Measurements from ENCODE around the gene HHIPL2. TPM values are rescaled to one million over a fixed set of nuclear protein-coding genes. Genes with fewer than 3 reads are reported as not detected.

The HHIPL2 gene
- total RNA-seq (under 1 TPM in 3 of 6 donors, not detected in 3; 0.06 to 0.46 (median 0.28) TPM), polyA plus RNA-seq (1 to 10 TPM in 1 of 2 donors, under 1 TPM in 1; 0.46 to 1.3 TPM)

DNA sequence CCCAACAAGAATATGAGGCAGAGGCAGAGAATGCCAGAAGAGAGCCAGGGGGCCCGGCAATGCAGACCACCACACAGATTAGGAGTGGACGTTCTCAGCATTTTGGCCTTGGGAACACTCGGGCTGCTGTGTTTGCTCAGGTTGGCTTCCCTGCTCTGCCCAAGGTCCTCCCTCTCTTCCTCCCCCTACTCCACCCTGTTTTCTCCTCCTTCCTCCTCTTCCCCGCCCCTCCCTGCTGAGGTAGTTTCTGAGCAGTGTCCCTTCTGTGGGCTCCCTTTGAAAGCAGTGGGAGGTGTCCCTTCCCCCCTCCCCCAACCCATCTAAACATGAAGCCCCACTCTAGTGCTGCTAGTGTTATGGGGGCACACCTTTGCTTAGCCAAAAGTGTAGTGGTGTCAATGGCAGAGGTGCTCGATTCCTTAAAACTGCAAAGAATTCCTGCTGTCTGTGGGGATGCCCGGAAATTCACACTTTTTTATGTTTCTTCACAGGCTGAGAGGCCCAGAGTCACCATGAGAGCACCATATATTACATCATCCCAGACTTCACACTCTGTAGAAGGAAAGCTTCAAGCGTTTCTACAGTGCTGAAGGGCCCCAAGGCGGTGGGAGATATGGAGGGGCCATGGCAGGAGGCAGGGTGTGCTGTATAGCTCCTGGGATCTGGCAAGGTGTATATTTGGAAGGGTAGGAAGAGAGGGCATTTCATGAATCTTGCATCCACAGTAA is at the start of gene HHIPL2:
Gene HHIPL2, minus strand, starts transcription at position 161 of the 728 bp plus-strand sequence. Its CDS starts 60 bp downstream, at position 101.
- no peak within 1 kb of the TSS for H3K27ac ChIP-seq
- WGBS, 2 donors, result 35 to 45% methylated on average over 8 of the region's 8 CpGs
- FAIRE-seq (no peak), ATAC-seq (no peak), DNase-seq (no peak)
- TF ChIP-seq, protein P1, sequence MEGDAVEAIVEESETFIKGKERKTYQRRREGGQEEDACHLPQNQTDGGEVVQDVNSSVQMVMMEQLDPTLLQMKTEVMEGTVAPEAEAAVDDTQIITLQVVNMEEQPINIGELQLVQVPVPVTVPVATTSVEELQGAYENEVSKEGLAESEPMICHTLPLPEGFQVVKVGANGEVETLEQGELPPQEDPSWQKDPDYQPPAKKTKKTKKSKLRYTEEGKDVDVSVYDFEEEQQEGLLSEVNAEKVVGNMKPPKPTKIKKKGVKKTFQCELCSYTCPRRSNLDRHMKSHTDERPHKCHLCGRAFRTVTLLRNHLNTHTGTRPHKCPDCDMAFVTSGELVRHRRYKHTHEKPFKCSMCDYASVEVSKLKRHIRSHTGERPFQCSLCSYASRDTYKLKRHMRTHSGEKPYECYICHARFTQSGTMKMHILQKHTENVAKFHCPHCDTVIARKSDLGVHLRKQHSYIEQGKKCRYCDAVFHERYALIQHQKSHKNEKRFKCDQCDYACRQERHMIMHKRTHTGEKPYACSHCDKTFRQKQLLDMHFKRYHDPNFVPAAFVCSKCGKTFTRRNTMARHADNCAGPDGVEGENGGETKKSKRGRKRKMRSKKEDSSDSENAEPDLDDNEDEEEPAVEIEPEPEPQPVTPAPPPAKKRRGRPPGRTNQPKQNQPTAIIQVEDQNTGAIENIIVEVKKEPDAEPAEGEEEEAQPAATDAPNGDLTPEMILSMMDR (IDR thresholded peaks at IDR 0.05), result no peak
- H3K36me3 ChIP-seq, result no peaks in the 10 kb centered on the region
- no peaks in the 10 kb centered on the region for H3K4me1 ChIP-seq
- no peaks in the 10 kb centered on the region for H3K9me3 ChIP-seq
- intact Hi-C loops (cut with DNase I), result no loop called here
- H3K27me3 ChIP-seq, result no peaks in the 10 kb centered on the region
- no peak within 1 kb of the TSS for H3K4me3 ChIP-seq

- FAIRE-seq, result no peak
- intact Hi-C loops (cut with DNase I), result no loop called here
- WGBS, 2 donors, result 74 to 85% methylated on average over 4 of the region's 4 CpGs
- no peak overlapping the region for H3K4me3 ChIP-seq
- peaks cover 0 to 6% (median 0%) of the 10 kb centered on the region in 3 donors for H3K4me1 ChIP-seq
- H3K27ac ChIP-seq, result no peak overlapping the region
- no peak for ATAC-seq
- no peak for DNase-seq
- no peaks in the 10 kb centered on the region for H3K36me3 ChIP-seq
- no peaks in the 10 kb centered on the region for H3K9me3 ChIP-seq
- no peaks in the 10 kb centered on the region for H3K27me3 ChIP-seq
- TF ChIP-seq, protein P1 (IDR thresholded peaks at IDR 0.05), result no peak
These were observed 48.8 kb upstream of the HHIPL2 start for GRCh38 chr1:222596696-222597095.

DNA sequence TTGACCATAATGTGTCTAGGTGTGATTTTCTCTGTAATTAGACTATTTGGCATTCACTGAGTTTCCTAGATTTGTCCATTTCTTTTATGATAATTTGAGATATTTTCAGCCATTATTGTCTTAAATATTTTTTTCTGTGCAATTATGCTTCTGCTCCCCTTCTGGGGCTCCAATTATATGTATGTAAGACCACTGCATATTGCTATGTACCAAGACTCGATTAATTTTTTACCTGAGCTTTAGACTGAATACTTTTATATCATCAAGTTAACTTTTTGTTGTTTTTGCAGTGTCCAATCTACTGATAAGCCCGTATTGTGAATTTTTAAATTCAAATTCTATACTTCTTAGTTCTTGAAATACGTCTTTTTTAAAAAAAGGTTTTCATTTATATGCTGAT is 46.9 kb upstream of the HHIPL2 start:
- WGBS, 2 donors, result 94% methylated on average over 3 of the region's 3 CpGs
- Histone ChIP-seq H3K36me3 (no peaks in the 10 kb centered on the region), H3K27me3 (no peaks in the 10 kb centered on the region), H3K4me1 (peaks cover 0 to 6% (median 4%) of the 10 kb centered on the region in 3 donors), H3K27ac (no peak overlapping the region), H3K9me3 (no peaks in the 10 kb centered on the region), H3K4me3 (no peak overlapping the region)
- ATAC-seq (no peak), FAIRE-seq (no peak), DNase-seq (no peak)
- TF ChIP-seq, protein P1 (IDR thresholded peaks at IDR 0.05), result no peak
- intact Hi-C loops (cut with DNase I), result no loop called here

- H3K27me3 ChIP-seq, result no peaks in the 10 kb centered on the region
- WGBS, 2 donors, result 79 to 86% methylated on average over 3 of the region's 3 CpGs
- H3K4me3 ChIP-seq, result no peak overlapping the region
- no peaks in the 10 kb centered on the region for H3K36me3 ChIP-seq
- TF ChIP-seq, protein P1 (IDR thresholded peaks at IDR 0.05), result no peak
- ATAC-seq (no peak), FAIRE-seq (no peak), DNase-seq (no peak)
- no peak overlapping the region for H3K27ac ChIP-seq
- no peaks in the 10 kb centered on the region for H3K9me3 ChIP-seq
- H3K4me1 ChIP-seq, result peaks cover 0 to 18% (median 9%) of the 10 kb centered on the region in 3 donors
- intact Hi-C loops (cut with DNase I), result no loop called here
These were observed 44.3 kb upstream of the HHIPL2 start for GRCh38 chr1:222592171-222592570.
